Adrenal gland (tissue), 12 donors: ENCODE data around the gene CAMK1D. TPM values are rescaled to one million over a fixed set of nuclear protein-coding genes. Genes with fewer than 3 reads are reported as not detected.
A peak's percentile ranks its signal among the peaks of the same experiment; 100 is the strongest.
"Not testable (repeated sequence)": the region's sequence is repeated elsewhere in the genome, so short reads cannot be mapped to it uniquely, and the experiment has no call there.

Experiments
- DNase-seq, 7 donors: peaks; one replicate each; pipeline ENCODE4 v3.0.0-alpha.2; 2019 to 2020
- H3K27ac ChIP-seq, 5 donors: fragments of 200-600 bp; sonication (generic) in 4 of 5; 1 replicate in 3 of 5; 2 replicates in 2 of 5; pipeline versions ENCODE4 v1.5.1 to v1.8.0; 2016 to 2020; ENCODE audit warnings: mild to moderate bottlenecking in 1 of 5
- H3K27me3 ChIP-seq: fragments of 200-600 bp; 2 replicates; pipeline ENCODE4 v1.8.0; 2021
- H3K36me3 ChIP-seq, 2 donors: fragments of 200-600 bp; replicated peaks in 1 of 2; 1 replicate in 1 of 2; 2 replicates in 1 of 2; pipeline versions ENCODE4 v1.5.1 to v1.8.0; 2018 to 2022
- H3K4me1 ChIP-seq, 2 donors: fragments of 200-600 bp; replicated peaks in 1 of 2; 1 replicate in 1 of 2; 2 replicates in 1 of 2; pipeline versions ENCODE4 v1.5.1 to v1.8.0; 2018 to 2021
- H3K4me3 ChIP-seq, 4 donors: fragments of 200-600 bp; sonication (generic) in 3 of 4; one replicate each; pipeline ENCODE4 v1.5.1; 2016 to 2018
- H3K9me3 ChIP-seq, 3 donors: fragments of 200-600 bp; sonication (generic) in 1 of 3; replicated peaks in 1 of 3; 1 replicate in 2 of 3; 2 replicates in 1 of 3; pipeline versions ENCODE4 v1.5.1 to v1.8.0; 2016 to 2021
- POLR2A ChIP-seq, 2 donors: fragments of 450-650 bp; IDR thresholded peaks; one replicate each; pipeline ENCODE4 v1.6.1; 2017; ENCODE audit warnings: antibody characterized with exemption in 2 of 2, mild to moderate bottlenecking in 2 of 2, moderate library complexity in 1 of 2
- WGBS, 4 donors: extraction: QIAGEN DNeasy Blood & Tissue Kit in 2 of 4; methylation state at CpG; one replicate each; pipeline versions ENCODE4 v1.1.5 to v1.1.7; 2013 to 2017; 5-methylcytosine and 5-hydroxymethylcytosine counted together
- intact Hi-C, 2 donors: fragments of 100-400 bp; cut with DNase I; formaldehyde crosslinking; loops; one replicate each; pipeline versions ENCODE4 v1.14.1 to v1.15.0; 2022 to 2023
- polyA plus RNA-seq, 3 donors: library from polyadenylated mRNA; stranded (reverse); fragments of 200-250 nt in 2 of 3; fragments of 350-450 nt in 1 of 3; fragmentation: Illumina TruSeq in 1 of 3; extraction: RNeasy Lipid Tissue Mini Kit (QIAGEN cat#74804) in 1 of 3; gene quantifications; one replicate each; pipeline ENCODE4 v1.2.3, GENCODE V29; 2013 to 2014
- total RNA-seq, 9 donors: library from RNA; depleted of rRNA in 4 of 9; stranded (reverse); fragments of >200 nt in 4 of 9; fragments of 120-200 nt in 1 of 9; fragmentation: NEBNext Ultra II Directional in 1 of 9; extraction: Animal tissue kit (Norgen Biotek cat#: 25700) in 1 of 9; gene quantifications; one replicate each; pipeline versions ENCODE4 v1.1.0 to v1.2.4, GENCODE V29; 2013 to 2023
- TF ChIP-seq, protein P1 (sequence below), 6 experiments: fragments of 450-650 bp in 4 of 6; fragments of 200-600 bp in 2 of 6; sonication (generic) in 1 of 6; IDR thresholded peaks; 1 replicate in 5 of 6; 2 replicates in 1 of 6; pipeline versions ENCODE4 v1.5.1 to v1.8.0; 2016 to 2021; ENCODE audit warnings: antibody characterized with exemption in 6 of 6, mild to moderate bottlenecking in 2 of 6, moderate library complexity in 1 of 6
- donor health status: healthy with polysubstance abuse.
- donor health status: Bipolar disorder and iron deficiency.
- donor health status: DM: yes; HTN: yes; CAD: no.
- donor health status: DM: no; HTN: no; CAD: no.
- donor health status: DM: no; HTN: no; CAD: no.
- donor health status: DM: yes; HTN: yes; CAD: no.

Gene CAMK1D
- total and polyA plus RNA-seq, 12 donors, result 2.3 to 9.4 (median 6.5) TPM

DNA sequence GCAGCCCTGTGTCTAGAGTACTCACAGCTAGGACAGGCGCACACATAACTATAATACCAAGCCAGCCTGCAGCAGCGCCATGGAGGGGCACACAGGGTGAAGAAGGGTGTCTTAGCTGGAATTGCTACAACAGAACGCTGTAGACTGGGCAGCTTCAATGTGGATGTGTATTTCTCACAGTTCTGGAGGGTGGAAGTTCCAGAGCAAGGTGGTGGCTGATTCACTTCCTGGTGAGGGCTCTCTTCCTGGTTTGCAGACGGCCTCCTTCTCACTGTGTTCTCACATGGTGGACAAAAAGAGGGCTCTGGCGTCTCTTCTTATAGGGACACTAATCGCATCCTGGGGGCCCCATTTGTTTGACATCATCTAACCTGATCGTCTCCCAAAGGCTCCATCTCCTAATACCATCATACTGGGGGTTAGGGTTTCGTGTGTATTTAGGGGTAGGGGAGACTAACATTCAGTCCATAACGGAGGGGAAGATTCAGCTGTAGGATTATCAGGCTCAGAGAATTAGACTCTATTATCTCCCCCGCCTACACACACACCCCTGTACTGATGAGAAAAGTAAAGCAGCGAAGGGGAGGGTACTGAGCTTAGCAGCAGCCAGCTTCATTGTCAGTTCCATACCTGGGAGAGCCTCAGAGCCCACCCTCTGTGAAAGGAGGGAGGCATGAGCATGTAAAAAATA, 363.1 kb downstream of the CAMK1D start:
- Histone ChIP-seq H3K36me3 (no peaks in the 10 kb centered on the region), H3K27me3 (no peaks in the 10 kb centered on the region), H3K9me3 (no peaks in the 10 kb centered on the region), H3K4me1 (peaks cover 0 to 5% of the 10 kb centered on the region in 2 donors), H3K27ac (no peak overlapping the region), H3K4me3 (no peak overlapping the region)
- intact Hi-C loops, result loop anchor here (5.0 to 10.0 kb wide), 2 partner anchors 448 to 450 kb away; no protein-coding TSS in a partner anchor
- no peak for DNase-seq
- TF ChIP-seq, protein P1, sequence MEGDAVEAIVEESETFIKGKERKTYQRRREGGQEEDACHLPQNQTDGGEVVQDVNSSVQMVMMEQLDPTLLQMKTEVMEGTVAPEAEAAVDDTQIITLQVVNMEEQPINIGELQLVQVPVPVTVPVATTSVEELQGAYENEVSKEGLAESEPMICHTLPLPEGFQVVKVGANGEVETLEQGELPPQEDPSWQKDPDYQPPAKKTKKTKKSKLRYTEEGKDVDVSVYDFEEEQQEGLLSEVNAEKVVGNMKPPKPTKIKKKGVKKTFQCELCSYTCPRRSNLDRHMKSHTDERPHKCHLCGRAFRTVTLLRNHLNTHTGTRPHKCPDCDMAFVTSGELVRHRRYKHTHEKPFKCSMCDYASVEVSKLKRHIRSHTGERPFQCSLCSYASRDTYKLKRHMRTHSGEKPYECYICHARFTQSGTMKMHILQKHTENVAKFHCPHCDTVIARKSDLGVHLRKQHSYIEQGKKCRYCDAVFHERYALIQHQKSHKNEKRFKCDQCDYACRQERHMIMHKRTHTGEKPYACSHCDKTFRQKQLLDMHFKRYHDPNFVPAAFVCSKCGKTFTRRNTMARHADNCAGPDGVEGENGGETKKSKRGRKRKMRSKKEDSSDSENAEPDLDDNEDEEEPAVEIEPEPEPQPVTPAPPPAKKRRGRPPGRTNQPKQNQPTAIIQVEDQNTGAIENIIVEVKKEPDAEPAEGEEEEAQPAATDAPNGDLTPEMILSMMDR (IDR thresholded peaks at IDR 0.05), result no peak
- no peak for TF ChIP-seq POLR2A (IDR thresholded peaks at IDR 0.05)
- 81 to 92% (median 85%) methylated on average over 10 to 11 of the region's 11 CpGs for WGBS, 4 donors

DNA sequence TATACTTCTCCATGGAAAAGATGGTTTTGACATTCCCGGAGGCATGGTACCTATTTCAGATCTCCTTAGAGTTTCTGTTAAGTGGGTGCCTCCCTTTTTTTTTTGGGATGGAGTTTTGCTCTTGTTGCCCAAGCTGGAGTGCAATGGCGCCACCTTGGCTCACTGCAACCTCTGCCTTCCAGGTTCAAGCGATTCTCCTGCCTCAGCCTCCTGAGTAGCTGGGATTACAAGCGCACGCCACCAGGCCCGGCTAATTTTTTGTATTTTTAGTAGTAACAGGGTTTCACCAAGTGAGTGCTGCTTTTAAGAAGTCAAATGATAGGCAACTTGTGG, 363.6 kb downstream of the CAMK1D start:
- intact Hi-C loops, result loop anchor here (5.0 to 10.0 kb wide), 2 partner anchors 448 to 451 kb away; no protein-coding TSS in a partner anchor
- 84 to 96% (median 91%) methylated on average over 6 of the region's 6 CpGs for WGBS, 4 donors

DNA sequence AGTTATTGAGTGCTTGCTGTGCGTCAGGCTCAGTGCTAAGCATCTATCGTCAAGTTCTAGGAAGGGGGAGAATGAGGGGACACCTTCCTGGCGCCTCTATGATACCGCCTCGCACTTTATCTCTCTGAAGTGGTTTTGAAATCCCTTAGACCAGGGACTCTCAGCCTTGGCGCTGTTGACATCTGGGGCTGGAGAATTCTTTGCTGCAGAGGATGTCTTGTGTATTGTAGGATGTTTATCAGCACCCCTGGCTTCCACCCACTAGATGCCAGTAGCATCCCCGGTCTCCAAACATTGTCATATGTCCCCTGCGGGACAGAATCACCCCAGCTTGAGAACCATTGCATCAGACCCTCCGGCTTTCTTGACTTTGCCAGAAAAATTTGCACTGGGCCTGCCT, 366.7 kb downstream of the CAMK1D start:
- H3K27ac ChIP-seq, result no peak overlapping the region
- H3K27me3 ChIP-seq, result no peaks in the 10 kb centered on the region
- intact Hi-C loops, result loop anchor here in 1 of 2 donors (10.0 kb wide), 1 partner anchor 451 kb away; no protein-coding TSS in a partner anchor
- no peaks in the 10 kb centered on the region for H3K9me3 ChIP-seq
- WGBS, 4 donors, result 85 to 93% (median 88%) methylated on average over 9 of the region's 9 CpGs
- no peak for DNase-seq
- TF ChIP-seq, protein P1 (IDR thresholded peaks at IDR 0.05), result no peak
- no peak for TF ChIP-seq POLR2A (IDR thresholded peaks at IDR 0.05)
- no peak overlapping the region for H3K4me3 ChIP-seq
- no peaks in the 10 kb centered on the region for H3K36me3 ChIP-seq
- peaks cover 9 to 22% of the 10 kb centered on the region in 2 donors for H3K4me1 ChIP-seq

More for the DNA sequence above, 363.6 kb downstream of the CAMK1D start:
- H3K4me1 ChIP-seq, H3K27me3 ChIP-seq, H3K9me3 ChIP-seq, H3K36me3 ChIP-seq, DNase-seq, H3K4me3 ChIP-seq, H3K27ac ChIP-seq: not testable (repeated sequence)

DNA sequence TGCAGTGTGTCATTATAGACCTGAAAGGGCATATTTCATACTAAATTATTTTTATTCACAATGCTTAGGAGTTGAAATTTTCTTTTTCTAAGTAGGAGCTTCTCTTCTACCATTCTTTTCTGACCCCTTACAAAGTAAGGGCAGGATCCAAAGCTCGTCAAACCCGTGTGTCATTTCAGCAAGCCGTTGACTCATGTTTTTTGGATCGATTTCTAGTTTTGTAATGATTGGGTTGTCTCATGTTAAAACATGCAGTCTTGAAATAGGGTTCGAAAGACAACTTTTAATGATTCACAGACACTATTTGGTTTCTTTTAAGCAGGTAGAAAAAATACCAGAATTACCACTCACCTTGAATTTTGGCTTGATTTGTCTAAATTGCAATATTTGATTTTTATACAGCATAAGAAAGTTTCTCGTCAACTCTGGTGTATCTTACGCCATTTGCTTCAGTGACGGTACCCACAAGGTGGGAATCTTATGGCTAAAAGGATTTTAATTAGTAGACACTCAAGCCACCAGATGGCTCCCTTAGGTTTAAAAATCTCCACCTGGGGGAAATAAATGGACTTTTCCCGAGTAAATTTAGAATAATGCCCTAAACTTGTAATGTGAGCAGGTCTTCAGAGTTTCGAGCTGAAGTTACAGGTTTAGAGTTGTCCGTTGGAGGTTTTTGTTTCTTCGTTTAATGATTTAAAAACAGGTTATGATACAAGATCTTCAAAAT, 368.8 kb downstream of the CAMK1D start:
- Histone ChIP-seq H3K4me1 (peaks cover 9 to 22% of the 10 kb centered on the region in 2 donors), H3K36me3 (no peaks in the 10 kb centered on the region), H3K4me3 (no peak overlapping the region), H3K27me3 (no peaks in the 10 kb centered on the region), H3K27ac (no peak overlapping the region), H3K9me3 (no peaks in the 10 kb centered on the region)
- TF ChIP-seq, protein P1 (IDR thresholded peaks at IDR 0.05), result peak in 4 of 6 experiments; percentile 7 to 35 (median 24)
- TF ChIP-seq POLR2A (IDR thresholded peaks at IDR 0.05), result no peak
- WGBS, 4 donors, result 64 to 77% (median 68%) methylated on average over 12 of the region's 12 CpGs
- no peak for DNase-seq
- intact Hi-C loops, result loop anchor here in 1 of 2 donors (10.0 kb wide), 1 partner anchor 453 kb away; no protein-coding TSS in a partner anchor
